Cardiac fibroblast (primary cell): Measurements from ENCODE around the gene CENPP.

Experiments
- DNase-seq, 2 donors: peaks; one replicate each; pipeline versions ENCODE4 v3.0.0 to v3.0.0-alpha.2; 2010; ENCODE audit warnings: low read depth in 2 of 2
- H3K4me3 ChIP-seq, 2 donors: replicated peaks in 1 of 2; 1 replicate in 1 of 2; 2 replicates in 1 of 2; pipeline ENCODE4 v1.5.1; 2011; ENCODE audit warnings: low read depth in 2 of 2, low read length in 2 of 2, mild to moderate bottlenecking in 2 of 2, moderate library complexity in 1 of 2
- CTCF ChIP-seq: IDR thresholded peaks from one replicate; pipeline ENCODE4 v1.5.1; 2011; ENCODE audit warnings: low read depth, mild to moderate bottlenecking, low read length, inconsistent platforms

CENPP gene

DNA sequence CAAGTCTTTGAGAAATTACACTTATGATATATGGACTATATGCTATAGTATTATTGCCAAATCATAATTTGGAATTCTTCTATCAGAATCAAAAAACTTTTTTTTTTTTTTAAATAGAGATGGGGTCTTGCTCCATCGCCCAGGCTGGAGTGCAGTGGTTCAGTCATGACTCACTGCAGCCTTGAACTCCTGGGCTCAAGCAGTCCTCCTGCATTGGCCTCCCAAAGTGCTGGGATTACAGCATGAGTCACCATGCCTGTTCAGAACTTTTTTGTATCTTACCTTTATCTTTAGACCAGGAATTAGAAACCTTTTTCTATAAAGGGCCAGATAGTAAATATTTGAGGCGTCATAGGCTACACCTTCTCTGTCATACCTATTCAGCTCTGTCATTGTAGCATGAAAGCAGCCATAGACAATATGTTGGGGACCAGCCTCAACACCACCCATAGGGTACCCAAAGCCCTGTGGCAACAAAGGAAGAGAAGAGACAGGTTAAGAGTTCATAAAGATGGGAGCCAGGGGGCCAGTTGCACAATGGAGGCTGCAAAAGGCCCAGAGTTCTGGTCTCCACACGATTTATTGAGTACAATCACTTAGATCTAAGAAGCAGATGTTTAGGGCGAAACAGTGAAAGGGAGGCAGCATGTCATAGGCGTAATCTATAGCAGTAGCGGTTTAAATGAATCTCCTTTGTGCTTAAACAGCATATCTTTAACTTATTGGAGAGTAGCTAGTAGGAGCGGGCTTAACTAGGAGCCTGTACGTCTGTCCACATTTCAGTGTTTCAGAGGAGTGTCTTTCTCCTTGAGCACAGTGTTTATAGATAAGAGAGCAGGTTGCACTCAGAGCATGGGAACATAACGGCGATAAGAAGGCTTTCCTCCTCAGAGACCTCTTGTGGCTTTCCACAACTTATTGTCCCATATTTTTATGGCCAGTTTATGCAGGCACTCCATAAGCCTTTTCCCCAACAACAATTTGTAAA, 197.5 kb downstream of the CENPP start:
- H3K4me3 ChIP-seq: no peak overlapping the region
- peak in 1 of 2 donors; percentile 9 for DNase-seq
- TF ChIP-seq CTCF: no peak

DNA sequence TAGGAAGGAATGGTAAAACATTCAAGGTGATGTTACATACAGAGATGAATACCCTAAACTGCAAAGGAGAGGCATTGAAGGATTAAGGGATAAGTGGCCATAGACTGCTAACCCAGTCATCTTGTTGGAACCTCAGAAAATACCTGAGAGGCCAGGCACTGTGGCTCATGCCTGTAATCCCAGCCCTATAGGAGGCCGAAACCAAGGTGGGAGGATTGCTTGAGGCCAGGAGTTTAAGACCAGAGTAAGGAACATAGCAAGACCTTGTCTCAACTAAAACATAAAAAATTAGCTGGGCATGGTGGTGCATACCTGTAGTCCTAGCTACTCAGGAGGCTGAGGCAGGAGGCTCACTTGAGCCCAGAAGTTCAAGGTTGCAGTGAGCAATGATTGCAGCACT, 199.1 kb downstream of the CENPP start:
- no peak for DNase-seq
- H3K4me3 ChIP-seq: no peak overlapping the region
- no peak for TF ChIP-seq CTCF

GRCh38 chr9:92525306-92525705, 199.6 kb downstream of the CENPP start:
- no peak for TF ChIP-seq CTCF
- H3K4me3 ChIP-seq: no peak overlapping the region
- DNase-seq: no peak

- DNase-seq: no peak
- no peak overlapping the region for H3K4me3 ChIP-seq
- no peak for TF ChIP-seq CTCF
Measured at GRCh38 chr9:92527291-92527828, 201.6 kb downstream of the CENPP start.

DNA sequence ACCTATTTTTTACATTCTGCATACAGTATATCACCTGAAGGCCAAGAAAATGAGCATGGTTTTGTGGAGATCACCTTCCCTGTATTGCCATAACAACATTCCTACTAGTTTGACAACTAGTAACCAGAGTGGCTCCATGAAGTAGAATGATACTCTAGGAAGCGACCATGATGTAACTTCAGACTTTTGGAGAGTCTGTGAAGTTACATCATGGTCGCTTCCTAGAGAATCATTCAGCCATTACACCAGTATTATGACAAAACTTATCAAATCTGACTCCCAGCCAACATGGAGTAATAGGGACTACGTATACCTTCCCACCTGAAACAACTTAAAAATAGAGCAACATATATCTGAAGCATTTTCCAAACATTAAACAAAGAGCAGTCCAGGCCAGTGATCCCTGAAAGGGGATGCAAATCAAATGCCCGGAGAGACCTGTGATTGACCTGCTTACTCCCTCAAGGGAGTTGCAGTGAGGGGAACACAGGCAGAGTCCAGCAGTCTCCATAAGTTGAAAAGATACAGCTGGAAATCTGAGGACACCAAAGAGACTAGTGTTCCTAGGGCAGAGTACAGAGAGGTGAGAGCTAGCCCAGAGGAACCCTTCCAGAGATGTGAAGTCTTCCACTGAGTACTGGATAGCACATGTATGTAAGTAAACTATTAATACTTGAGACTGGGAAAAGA, 202.2 kb downstream of the CENPP start:
- DNase-seq: no peak
- TF ChIP-seq CTCF: no peak
- H3K4me3 ChIP-seq: no peak overlapping the region

- H3K4me3 ChIP-seq: no peak overlapping the region
- TF ChIP-seq CTCF: no peak
- no peak for DNase-seq
Measured at GRCh38 chr9:92528522-92528849, 202.7 kb downstream of the CENPP start.
